GM03348 (cell line): ENCODE results near the gene MINDY4.
A peak's percentile ranks its signal among the peaks of the same experiment; 100 is the strongest.
"Not testable (repeated sequence)": the region's sequence is repeated elsewhere in the genome, so short reads cannot be mapped to it uniquely, and the experiment has no call there.

Source experiments
- DNase-seq: peaks from one replicate; pipeline ENCODE4 v3.0.0; 2012; ENCODE audit warnings: low spot score

Gene MINDY4

DNA sequence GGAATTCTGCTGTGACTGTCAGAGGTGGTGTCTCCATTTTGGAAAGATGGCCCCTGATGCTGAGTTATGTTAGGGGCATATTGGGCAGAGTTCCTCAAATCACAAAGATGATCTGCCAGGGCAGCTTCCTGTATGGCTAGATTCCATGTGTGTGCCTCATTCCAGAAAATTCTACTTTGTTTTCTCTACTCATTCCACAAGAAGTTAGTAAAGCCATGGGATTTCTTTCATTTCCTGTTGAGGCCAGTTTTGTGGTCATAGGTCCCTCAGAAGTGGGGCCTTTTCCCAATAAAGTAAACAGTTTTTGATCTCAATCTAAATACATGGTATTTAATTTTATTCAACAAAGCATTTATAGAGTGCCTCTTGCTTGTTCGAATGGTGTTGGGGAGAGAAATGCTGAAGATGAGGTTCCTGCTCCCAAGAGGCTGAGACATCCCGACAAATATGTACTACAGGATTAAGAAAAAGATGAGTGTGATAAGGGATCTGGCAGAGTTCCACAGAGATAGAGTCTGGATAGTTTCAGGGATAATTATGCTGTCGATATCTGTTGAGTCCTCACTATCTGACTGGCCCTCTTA is 33.0 kb downstream of the MINDY4 start:
- peak; percentile 79 for DNase-seq

DNA sequence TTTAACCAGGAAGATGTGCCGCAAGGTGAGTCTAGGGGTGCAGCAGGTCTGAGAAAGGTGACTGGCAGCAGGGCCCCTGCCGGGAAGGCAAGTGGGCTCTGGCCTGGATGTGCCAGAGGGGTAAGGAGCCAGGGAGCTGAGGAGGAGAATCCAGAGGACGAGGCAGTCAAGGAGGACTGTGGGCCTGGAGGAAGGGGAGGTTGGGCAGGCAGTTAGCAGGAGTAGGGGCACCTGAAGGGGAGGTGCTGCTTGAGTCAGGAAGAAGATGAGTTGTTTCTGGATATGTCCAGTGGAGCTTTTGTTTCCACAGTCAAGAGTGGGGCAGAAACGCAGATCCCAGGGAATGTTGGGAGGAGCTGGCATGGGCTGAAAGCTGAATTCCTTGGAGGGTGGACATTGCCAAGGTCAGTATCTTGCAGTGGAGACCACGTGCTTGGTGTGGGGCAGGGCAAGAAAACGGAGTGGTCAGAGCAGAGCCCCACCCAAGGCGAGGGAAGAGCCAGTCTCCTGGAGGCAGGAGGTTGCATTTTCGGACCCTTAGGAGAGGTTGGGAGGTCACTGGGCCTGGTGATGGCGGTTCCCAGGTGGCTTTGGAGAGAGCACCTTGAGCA is 34.0 kb downstream of the MINDY4 start:
- DNase-seq, result no peak

DNA sequence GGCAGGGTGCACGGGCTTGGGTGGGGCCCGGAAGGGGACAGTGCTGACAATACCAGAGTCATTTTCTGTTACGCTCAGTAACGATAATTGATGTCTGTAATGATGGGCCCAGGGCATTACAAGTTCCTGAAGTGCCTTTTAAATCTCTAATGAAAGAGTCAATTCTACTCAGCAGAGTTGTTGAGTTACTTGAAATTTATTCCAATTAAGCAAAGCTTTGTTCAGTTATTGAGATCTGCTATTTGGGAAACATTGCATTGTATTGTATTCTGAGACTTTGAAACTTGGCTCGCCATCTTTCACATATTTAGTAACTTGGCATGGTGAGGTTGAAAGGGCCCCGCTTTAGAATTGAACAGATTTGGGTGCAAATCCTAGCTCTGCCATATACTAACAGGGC is 34.7 kb downstream of the MINDY4 start:
- DNase-seq, result no peak

DNA sequence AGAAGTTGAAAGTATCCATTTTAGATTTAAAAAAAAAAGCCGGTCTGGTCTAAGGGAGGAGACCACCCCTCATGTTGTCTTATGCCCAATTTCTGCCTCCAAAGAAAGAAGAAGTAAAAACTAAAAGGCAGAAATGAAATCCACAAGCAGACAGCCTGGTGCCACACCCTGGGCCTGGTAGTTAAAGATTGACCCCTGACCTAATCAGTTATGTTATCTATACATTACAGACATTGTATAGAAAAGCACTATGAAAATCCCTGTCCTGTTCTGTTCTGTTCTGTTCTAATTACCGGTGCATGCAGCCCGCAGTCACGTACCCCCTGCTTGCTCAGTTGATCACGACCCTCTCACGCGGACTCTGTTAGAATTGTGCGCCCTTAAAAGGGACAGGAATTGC is 36.3 kb downstream of the MINDY4 start:
- DNase-seq, result not testable (repeated sequence)

DNA sequence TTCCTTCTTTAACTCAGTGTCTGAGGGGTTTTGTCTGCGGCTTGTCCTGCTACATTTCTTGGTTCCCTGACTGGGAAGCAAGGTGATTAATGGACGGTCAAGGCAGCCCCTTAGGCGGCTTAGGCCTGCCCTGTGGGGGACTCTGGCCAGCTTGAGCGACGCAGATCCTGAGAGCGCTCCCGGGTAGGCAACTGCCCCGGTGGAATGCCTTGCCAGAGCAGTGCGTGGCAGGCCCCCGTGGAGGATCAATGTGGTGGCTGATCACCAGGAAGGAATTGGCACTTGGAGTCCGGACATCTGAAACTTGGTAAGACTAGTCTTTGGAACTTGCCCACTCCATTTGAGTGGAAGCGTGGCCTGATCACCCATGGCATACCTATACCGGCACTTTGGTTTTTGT is 36.7 kb downstream of the MINDY4 start:
- DNase-seq, result not testable (repeated sequence)

DNA sequence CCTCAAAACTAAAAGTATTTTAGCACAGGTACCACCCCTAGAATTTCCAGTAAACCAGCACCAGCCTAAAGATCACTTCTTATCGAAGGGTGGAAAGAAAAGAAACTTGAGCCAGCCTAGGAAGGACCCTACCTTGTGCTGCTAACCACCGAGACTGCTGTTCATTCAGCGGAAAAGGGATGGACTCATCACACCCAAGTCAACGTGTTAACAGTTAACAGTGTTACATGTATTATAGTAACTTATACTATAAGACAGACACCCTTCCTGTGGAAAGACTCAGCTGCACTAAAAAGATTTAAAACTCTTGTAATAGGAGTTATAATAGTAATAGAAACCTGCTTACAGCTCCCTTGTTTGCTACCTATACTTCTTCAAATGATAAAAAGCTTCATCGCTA is 39.8 kb downstream of the MINDY4 start:
- DNase-seq, result no peak

DNA sequence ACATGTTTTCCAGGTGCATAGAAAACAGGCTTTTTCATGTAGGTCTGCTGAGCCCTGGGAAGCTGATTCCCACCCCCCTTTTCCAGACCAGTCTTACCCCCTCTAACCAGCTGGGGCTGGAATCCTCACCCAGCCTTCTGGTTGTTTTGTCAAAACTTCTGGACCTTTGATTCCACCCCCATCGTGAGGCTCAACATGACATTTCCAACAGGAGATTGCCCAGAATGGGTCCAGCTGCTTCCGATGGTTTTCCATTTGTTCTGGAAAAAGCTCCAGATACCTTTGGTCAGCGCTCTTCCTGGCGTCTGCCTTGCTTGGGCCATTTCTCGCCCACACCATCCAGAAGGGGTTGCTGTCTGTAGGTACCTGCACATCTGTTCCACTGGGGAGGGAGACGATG is 41.5 kb downstream of the MINDY4 start:
- DNase-seq, result no peak

DNA sequence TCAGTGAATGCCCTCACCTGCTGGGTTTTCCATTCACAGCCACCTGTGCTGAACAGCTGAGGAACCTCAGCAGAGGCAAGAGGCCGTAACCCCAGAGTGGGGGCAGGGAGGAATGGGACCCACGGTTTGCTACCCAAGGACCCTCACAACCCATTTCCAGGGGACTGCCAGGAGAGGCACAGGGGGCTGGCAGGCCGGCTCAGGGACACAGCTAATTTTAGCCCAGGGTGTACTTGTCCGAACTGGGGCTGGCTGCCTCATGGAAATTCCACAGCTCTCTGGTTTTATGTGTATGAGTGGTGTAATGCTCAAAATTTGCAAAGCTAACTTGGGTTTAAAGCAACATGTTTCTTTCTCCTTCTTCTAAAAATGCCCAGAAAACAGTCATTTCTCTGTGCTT is 42.2 kb downstream of the MINDY4 start:
- no peak for DNase-seq

DNA sequence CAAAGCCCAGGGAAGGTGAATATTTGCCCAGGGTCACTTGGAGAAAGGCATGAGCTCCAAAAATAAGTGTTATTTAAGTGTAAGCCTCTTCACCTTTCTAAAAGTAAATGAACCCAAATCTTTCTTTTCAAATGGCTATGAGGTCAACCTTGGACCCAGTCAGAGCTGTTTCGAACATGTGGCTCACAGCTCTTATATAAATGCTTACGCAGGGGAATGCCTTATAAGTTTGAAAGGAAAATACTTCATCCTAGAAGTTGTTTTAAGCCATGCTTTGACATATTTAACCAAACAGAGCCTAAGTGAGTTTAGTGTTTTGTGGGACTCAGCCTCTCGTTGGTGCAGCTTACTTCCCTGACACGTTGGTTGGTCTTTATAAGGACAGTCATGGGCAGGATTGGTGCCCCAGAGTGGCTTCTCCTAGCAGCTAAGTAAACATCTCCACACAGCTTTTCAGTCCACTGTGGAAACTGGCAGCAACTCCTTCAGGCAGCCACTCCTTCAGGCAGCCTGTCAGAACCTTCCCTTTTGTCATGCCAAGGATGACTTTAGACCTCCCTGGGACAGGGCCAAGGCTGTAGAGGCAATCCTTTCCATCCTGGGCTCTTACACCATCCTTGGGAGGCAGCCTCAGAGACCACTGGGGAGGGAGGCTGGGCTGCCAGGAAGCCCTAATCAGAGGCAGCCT is 43.6 kb downstream of the MINDY4 start:
- no peak for DNase-seq

DNA sequence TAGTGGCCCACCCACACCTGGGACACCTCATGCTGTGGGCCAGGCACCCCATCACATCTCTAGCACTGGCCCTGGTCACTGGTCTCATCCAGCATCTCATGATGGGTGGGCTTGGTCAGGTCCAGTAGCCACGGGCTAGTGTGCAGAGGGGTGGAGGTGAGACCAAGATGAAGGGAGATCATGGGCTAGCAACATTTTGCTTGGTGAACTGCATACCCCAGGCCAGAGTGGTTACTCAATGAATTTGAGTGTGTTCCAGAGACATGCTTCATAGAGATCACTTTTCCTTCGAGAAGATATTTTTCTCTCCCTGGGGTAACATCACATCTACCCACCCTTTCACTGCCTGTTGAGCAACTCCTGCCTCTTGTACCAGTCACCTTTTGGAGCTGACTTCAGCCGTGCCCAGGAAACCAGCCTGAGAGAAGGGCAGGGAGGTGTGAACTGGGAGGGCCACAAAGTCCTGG is 44.2 kb downstream of the MINDY4 start:
- DNase-seq, result peak; percentile 25

DNA sequence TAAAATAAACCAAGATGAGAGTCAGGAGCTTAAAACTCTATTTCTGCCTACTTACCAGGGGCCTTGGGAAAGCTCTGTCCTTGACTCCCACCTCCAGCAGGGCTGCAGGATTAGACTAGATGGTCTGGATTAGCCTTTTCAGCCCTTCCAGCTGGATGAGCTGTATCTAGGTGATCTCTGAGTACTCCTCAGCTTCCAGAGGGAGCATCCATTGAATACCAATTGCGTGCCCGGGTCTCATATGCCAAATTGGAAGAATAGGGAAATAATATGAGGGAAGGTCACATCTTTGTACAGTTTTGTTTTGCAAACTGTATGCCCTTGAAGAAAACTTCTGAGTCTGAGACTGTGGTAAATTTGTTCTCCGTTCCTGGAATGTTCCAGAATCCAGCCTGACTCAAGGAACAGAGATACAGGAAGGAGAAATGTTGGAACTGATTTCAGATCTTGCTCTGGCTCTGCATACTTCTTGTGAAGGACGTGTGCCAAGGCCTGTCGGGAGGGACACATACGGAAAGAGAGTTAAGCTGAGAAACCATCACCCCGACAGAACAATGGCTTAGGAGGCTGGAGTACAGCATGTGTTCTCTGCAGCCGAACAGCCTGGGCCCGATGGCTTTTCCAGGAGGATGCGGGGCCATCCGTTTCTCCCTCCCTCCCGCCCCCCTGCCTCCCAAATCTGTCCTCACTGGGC is 44.9 kb downstream of the MINDY4 start:
- peak; percentile 43 for DNase-seq

DNA sequence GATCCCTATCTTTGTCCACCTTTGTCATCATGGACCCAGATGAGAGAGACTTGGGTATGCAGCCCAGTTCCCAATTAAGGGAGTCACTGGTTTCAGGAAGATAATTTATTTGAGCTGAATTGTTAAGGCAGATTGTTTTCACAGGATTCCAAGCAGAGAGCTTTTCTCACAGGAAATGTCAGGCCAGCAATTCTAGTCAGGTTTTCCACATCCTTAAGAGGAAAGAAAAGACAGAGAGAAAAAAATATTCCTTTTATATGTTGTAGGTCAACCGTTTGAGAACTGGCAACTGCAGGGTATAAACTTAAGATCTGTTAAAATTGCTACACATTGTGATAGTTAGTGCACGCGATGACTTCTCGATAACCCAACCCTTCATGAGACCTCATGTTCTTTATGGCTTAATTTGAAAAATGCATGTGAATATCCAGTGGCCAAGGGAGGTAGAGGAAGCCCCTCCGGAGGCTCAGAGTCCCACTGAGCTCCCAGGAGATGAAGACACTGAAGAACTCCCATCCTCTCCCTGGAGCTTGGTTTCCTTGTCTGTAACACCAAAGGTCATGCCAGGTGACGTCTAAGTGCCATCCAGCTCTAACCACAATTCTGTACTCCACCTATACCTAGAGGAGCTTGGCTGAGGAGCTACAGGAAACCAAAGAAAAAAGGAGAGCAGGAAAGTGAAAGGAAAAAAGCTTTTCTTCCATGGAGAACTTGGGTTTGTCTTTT is 45.6 kb downstream of the MINDY4 start:
- no peak for DNase-seq

DNA sequence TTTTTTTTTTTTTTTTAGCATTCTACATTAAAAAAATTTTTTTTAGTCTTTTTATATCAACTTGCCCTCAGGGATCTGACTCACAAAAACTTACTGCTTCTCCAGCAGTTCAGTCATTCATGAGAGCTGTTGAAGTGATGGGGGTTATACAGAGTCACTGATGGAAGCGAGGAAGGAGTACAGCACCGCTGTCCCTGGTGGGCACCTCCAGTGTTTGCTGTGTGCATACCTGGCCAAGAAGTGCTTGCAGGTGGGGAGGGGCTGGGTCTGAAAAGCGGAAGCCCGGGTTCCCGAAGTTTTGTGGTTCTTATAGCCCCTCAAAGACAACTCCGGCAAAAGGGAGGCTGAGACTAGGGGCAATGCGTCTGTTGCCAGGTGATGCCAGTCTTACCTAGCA is 46.2 kb downstream of the MINDY4 start:
- peak; percentile 29 for DNase-seq

DNA sequence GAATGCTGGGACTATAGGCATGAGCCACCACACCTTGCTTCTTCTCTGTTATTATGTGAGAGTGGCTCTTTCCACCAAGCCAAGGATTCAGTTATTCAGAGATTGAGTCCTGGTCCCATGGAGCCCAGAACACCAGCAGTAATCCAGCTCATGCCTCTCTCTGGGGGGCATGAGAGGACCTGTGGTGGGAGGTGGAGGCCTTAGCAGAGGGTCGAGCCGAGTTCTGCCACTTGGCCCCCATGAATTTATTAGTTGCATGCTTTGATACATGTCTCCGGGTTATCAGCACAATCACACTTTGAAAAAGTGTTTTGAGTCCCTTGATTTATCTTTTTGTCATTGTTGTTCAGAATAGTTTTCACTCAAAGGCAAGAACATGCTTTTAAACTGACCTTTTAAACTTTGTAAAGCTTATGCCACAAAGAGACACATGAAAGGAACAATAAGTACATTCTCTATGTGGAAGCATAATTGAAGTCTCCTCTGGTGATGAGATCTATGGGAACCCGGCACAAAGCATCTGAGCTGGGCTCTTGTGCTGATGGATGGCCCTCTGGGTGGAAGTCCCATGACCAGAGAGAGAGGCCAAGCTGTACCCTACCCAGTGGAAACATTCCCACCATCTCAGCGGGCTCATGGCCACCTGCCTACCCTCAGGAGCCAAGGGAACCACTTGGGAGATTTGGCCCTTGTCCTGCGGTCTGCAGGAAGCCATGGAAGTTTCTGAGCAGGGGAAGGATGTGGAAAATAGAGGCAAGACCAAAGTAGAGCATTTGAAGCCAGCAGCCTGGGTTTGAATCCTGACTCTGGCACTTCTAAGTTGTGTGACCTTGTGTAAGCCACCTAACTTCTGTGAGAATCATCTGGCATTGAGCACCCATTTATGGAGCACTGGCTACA is 53.9 kb downstream of the MINDY4 start:
- DNase-seq, result no peak

DNA sequence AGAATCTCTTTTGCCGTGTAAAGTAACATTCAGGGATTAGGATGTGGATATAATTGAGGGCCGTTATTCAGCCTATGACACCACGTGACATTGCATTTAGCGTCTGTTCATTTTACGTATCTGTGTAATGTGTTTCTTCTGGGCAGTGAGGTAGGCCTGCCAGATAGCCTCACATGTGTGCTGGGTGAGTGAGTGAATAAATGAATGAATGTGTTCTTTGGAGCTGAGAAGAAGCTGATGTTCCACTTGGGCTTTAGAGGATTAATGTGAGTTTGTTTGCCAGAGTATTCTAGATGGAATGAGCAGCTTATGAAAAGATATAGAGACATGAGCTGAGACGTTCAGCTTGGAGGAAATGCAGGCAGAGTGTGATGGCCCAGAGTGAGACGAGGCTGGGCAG is 55.0 kb downstream of the MINDY4 start:
- no peak for DNase-seq

DNA sequence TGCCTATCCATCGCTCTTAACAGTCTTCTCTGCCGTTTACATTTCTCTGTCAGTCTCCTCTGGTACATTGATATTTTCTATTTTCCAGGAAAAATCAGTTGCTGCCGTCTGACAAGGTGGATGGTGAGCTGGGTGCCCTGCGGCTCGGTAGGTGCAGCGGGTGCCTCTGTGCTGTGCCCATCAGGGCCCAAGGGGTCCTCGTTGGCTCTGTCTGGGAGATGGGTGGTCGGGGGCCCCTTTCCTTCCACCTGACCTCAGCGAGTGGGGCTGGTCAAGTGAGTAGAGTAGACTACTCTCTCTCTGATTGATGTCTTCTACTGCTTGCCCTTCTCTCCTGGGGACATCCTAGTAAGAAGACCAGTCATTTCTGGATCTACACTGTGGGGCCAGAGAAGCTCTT is 57.4 kb downstream of the MINDY4 start:
- no peak for DNase-seq

DNA sequence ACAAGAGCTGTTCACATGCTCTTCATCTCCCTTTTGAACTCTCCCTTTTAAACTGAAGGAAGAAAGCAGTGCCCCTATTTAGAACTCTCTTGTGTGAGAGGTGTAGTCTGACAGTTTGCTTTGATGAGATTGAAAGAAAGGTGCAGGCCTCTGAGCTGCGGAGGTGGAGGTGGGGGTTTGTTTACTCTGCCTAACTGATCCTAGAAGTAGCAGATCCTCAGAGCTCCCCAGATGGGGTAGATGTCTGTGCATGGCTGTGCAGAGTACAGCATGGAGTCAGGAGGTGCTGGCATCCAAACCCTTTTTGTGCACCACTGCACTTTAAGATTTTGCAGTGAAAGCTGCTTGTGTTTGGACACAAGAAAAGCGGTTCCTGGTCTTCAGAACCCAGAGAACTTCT is 58.3 kb downstream of the MINDY4 start:
- no peak for DNase-seq

DNA sequence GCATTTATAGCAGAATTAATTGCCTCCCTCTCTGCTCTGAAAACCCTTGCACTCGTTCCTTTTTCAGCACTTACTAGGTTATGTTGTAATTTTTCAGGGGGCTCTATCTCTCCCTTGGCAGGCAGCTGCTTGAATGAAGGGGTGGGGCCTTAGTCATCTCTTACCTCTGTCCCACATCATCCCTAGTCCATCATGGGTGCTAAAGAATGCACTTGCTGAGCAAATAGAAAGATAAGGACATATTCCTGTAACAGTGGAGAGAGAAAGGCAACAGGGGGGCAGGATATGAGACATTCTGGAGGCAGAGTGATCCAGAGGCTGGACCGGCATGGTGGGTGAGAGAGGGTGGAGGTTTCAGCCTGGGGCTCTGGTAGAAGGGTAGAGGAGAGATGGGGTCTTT is 60.0 kb downstream of the MINDY4 start:
- DNase-seq, result no peak

DNA sequence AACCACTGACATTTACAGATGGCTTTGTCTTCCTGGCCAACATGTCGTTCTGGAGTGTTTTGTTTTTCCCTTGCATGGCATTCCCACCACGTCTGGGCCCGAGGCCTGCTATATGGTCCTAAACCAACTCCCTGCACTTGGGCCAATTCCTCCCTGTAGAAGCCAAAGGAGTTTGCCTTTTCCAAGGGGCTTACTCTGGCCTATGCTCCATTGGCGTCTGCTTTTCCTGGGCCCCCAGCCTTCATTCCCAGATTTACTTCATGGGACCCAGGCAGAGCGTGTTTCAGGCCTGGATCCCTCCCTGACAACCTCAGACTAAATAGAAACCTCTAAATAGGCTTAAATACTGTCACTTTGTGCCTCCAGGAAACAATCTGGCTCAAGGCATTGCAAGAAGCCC is 60.7 kb downstream of the MINDY4 start:
- DNase-seq, result no peak

DNA sequence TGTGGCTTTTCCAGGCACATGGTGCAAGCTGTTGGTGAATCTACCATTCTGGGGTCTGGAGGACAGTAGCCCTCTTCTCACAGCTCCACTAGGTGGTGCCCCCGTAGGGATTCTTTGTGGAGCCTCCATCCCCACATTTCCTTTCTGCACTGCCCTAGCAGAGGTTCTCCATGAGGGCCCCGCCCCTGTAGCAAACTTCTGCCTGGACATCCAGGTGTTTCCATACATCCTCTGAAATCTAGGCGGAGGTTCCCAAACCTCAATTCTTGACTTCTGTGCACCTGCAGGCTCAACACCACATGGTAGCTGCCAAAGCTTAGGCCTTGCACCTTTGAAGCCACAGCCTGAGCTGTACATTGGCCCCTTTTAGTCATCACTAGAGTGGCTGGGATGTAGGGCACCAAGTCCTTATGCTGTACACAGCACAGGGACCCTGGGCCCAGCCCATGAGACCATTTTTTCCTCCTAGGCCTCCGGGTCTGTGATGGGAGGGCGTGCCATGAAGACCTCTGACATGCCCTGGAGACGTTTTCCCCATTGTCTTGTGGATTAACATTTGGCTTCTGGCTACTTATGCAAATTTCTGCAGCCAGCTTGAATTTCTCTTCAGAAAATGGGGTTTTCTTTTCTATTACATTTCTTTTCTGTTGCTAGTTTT is 62.9 kb downstream of the MINDY4 start:
- DNase-seq, result not testable (repeated sequence)

DNA sequence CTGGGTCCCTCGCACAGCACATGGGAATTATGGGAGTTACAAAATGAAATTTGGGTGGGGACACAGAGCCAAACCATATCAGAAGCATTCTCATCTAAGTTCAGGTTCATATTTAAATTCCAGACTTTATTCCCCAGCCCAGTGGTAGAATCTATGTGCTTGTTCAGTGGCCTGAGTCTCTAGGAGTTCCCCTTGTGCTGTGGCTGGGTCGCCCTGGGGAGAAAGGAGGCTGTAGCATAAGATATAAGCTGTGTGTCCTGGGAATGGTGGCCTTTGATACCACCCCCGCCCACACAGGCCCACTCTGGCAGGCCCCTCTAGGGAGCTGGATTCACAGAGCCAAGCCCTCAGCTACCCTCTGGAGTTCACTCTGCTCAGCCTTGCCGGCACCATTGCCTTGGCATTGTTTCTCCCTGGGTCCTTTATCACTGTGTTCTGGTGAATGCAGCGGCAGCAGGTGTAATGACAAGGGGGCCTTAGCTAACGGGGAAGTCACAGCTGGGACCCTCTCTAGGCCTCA is 64.2 kb downstream of the MINDY4 start:
- DNase-seq, result no peak
